HAP-1 (cell line): ENCODE data around the gene MBD6.
"Not testable (repeated sequence)": the region's sequence is repeated elsewhere in the genome, so short reads cannot be mapped to it uniquely, and the experiment has no call there.

Experiments
- DNase-seq, 2 experiments: peaks; one replicate each; pipeline ENCODE4 v3.0.0-alpha.2; 2016 to 2020; ENCODE audit warnings: low spot score in 2 of 2
- H3K27me3 ChIP-seq: fragments of 250-450 bp; sonication (Bioruptor Pico); 2 replicates; pipeline ENCODE4 v1.5.1; 2020; ENCODE audit warnings: low read depth, mild to moderate bottlenecking, moderate library complexity
- H3K36me3 ChIP-seq: fragments of 250-450 bp; sonication (Bioruptor Pico); replicated peaks from 2 replicates; pipeline ENCODE4 v1.5.1; 2020; ENCODE audit warnings: mild to moderate bottlenecking
- H3K4me1 ChIP-seq: fragments of 250-450 bp; sonication (Bioruptor Pico); 2 replicates; pipeline ENCODE4 v1.5.1; 2020; ENCODE audit warnings: mild to moderate bottlenecking
- H3K4me3 ChIP-seq: fragments of 250-450 bp; sonication (Bioruptor Pico); 2 replicates; pipeline ENCODE4 v1.5.1; 2020; ENCODE audit warnings: mild to moderate bottlenecking, moderate library complexity
- H3K9me3 ChIP-seq: fragments of 250-450 bp; sonication (Bioruptor Pico); 2 replicates; pipeline ENCODE4 v1.5.1; 2020; ENCODE audit warnings: mild to moderate bottlenecking, moderate library complexity
- in situ Hi-C: fragments of 300-500 bp; cut with MboI; formaldehyde crosslinking; loops from 3 replicates; pipeline ENCODE4 v1.14.3; 2020; ENCODE audit warnings: low sequenced_read_pairs, inconsistent platforms, mixed read lengths

Gene MBD6

GRCh38 chr12:57569858-57570257 is 47.2 kb downstream of the MBD6 start:
- Histone ChIP-seq H3K4me1 (no peaks in the 10 kb centered on the region), H3K9me3 (no peaks in the 10 kb centered on the region), H3K4me3 (no peak overlapping the region), H3K36me3 (no peaks in the 10 kb centered on the region), H3K27me3 (no peaks in the 10 kb centered on the region)
- no peak for DNase-seq
- in situ Hi-C loops: no loop called here

GRCh38 chr12:57570438-57570837 is 47.8 kb downstream of the MBD6 start:
- H3K9me3 ChIP-seq, in situ Hi-C loops, H3K4me3 ChIP-seq, H3K27me3 ChIP-seq, DNase-seq, H3K36me3 ChIP-seq, H3K4me1 ChIP-seq: not testable (repeated sequence)

DNA sequence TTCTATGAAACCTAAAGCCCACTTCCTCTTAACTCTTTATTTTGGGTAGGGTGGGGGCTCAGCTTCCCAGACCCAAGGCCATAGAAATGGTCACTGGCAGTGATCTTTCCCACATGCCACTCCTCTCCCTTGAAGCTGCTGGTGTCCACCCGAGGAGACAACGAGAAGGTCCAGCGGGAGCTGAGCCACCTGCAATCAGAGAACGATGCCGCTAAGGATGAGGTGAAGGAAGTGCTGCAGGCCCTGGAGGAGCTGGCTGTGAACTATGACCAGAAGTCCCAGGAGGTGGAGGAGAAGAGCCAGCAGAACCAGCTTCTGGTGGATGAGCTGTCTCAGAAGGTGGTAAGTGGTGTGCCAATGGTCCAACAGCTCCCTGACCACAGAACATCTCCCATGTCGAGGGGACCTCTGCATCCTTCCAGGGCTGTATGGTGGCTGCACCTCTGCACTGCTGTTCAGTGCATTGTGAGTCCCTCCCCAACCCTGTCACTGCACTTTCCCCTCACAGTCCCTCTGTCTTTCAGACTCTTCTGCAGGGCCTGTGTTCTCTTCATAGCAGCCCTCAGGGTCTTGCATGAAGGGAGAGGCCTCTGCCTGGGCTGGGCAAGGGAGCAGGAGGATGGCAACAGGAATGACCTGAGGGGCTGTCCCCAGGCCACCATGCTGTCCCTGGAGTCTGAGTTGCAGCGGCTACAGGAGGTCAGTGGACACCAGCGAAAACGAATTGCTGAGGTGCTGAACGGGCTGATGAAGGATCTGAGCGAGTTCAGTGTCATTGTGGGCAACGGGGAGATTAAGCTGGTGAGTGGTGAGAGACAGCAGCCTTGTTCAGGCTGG is 49.5 kb downstream of the MBD6 start:
- DNase-seq: no peak
- no peaks in the 10 kb centered on the region for H3K36me3 ChIP-seq
- H3K4me3 ChIP-seq: no peak overlapping the region
- no peaks in the 10 kb centered on the region for H3K9me3 ChIP-seq
- in situ Hi-C loops: no loop called here
- H3K4me1 ChIP-seq: no peaks in the 10 kb centered on the region
- H3K27me3 ChIP-seq: no peaks in the 10 kb centered on the region

- DNase-seq: no peak
- no peaks in the 10 kb centered on the region for H3K36me3 ChIP-seq
- no peaks in the 10 kb centered on the region for H3K9me3 ChIP-seq
- H3K4me3 ChIP-seq: no peak overlapping the region
- in situ Hi-C loops: no loop called here
- H3K4me1 ChIP-seq: no peaks in the 10 kb centered on the region
- no peaks in the 10 kb centered on the region for H3K27me3 ChIP-seq
Measured at GRCh38 chr12:57574795-57575194, 52.2 kb downstream of the MBD6 start.

GRCh38 chr12:57575771-57576612 is 53.4 kb downstream of the MBD6 start:
- no peak overlapping the region for H3K4me3 ChIP-seq
- no peaks in the 10 kb centered on the region for H3K9me3 ChIP-seq
- H3K36me3 ChIP-seq: no peaks in the 10 kb centered on the region
- H3K4me1 ChIP-seq: no peaks in the 10 kb centered on the region
- in situ Hi-C loops: no loop called here
- no peaks in the 10 kb centered on the region for H3K27me3 ChIP-seq
- no peak for DNase-seq

- no peak overlapping the region for H3K4me3 ChIP-seq
- no peaks in the 10 kb centered on the region for H3K9me3 ChIP-seq
- in situ Hi-C loops: no loop called here
- no peak for DNase-seq
- H3K4me1 ChIP-seq: no peaks in the 10 kb centered on the region
- no peaks in the 10 kb centered on the region for H3K27me3 ChIP-seq
- H3K36me3 ChIP-seq: no peaks in the 10 kb centered on the region
Measured at GRCh38 chr12:57576613-57577160, 54.1 kb downstream of the MBD6 start.

DNA sequence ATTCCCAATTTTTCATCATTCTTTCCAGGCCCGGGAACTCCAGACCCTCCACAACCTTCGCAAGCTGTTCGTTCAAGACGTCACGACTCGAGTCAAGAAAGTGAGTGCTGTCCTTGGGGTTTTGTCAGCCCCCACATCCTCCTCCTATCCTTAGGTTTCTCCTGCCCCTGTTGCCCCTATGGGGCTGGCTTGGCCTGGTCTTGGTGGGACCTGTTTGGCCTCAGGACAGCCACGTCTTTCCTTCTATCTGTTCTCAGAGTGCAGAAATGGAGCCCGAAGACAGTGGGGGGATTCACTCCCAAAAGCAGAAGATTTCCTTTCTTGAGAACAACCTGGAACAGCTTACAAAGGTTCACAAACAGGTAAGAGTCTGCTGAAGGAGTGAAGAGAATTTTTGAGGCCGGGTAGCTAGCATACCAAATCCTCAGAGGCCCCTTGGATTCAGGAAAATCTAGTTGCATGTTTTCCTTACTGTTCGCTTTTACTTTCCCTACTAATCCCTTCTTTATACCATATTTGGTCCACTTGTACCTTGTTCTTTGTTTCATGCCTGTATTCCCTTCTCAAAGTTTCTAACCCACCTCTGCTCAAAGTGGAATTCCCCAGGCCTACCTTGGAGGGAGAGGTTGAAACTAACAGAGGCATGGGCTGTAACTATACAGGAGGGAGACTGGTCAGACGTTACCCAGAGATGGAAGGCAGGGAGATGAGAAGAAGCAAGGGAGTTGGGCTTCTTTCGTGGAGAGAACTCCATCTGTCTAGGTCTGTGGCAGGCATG is 55.5 kb downstream of the MBD6 start:
- Histone ChIP-seq H3K4me1 (no peaks in the 10 kb centered on the region), H3K36me3 (no peaks in the 10 kb centered on the region), H3K4me3 (no peak overlapping the region), H3K9me3 (no peaks in the 10 kb centered on the region), H3K27me3 (no peaks in the 10 kb centered on the region)
- DNase-seq: no peak
- in situ Hi-C loops: no loop called here

- no peak for DNase-seq
- no peaks in the 10 kb centered on the region for H3K36me3 ChIP-seq
- H3K27me3 ChIP-seq: 0 out of 2 replicates have a peak, but pooled peaks cover under 1% of the 10 kb centered on the region
- in situ Hi-C loops: no loop called here
- no peak overlapping the region for H3K4me3 ChIP-seq
- H3K4me1 ChIP-seq: no peaks in the 10 kb centered on the region
- H3K9me3 ChIP-seq: no peaks in the 10 kb centered on the region
Measured at GRCh38 chr12:57579011-57579410, 56.4 kb downstream of the MBD6 start.
